ENCODE results near the gene MAST2. TPM values are rescaled to one million over a fixed set of nuclear protein-coding genes. Genes with fewer than 3 reads are reported as not detected.
A peak's percentile ranks its signal among the peaks of the same experiment; 100 is the strongest.
"Not testable (repeated sequence)": the region's sequence is repeated elsewhere in the genome, so short reads cannot be mapped to it uniquely, and the experiment has no call there.

Gene MAST2
- total RNA-seq, 1 donor from 2014 or later: 45.2 TPM

- FAIRE-seq: no peak
- DNase-seq (ENCODE audit: low spot score in 2 of 2): no peak
Measured at GRCh38 chr1:45806129-45806528, 2.7 kb downstream of the MAST2 start.

- DNase-seq (ENCODE audit: low spot score in 2 of 2): no peak
- FAIRE-seq: no peak
Measured at GRCh38 chr1:45809761-45810160, 6.3 kb downstream of the MAST2 start.

GRCh38 chr1:45814776-45815175 is 11.4 kb downstream of the MAST2 start:
- no peak for FAIRE-seq
- DNase-seq (ENCODE audit: low spot score in 2 of 2): no peak

GRCh38 chr1:45815667-45816458 is 12.5 kb downstream of the MAST2 start:
- no peak for DNase-seq (ENCODE audit: low spot score in 2 of 2)
- no peak for FAIRE-seq

GRCh38 chr1:45820173-45820572 is 16.8 kb downstream of the MAST2 start:
- FAIRE-seq (no peak), DNase-seq (ENCODE audit: low spot score in 2 of 2) (no peak)

GRCh38 chr1:45820788-45821187 is 17.4 kb downstream of the MAST2 start:
- DNase-seq (ENCODE audit: low spot score in 2 of 2): no peak
- FAIRE-seq: no peak

GRCh38 chr1:45822644-45823043 is 19.2 kb downstream of the MAST2 start:
- DNase-seq (ENCODE audit: low spot score in 2 of 2) (no peak), FAIRE-seq (no peak)

GRCh38 chr1:45824607-45825006 is 21.2 kb downstream of the MAST2 start:
- FAIRE-seq: no peak
- DNase-seq (ENCODE audit: low spot score in 2 of 2): no peak

- FAIRE-seq: no peak
- DNase-seq (ENCODE audit: low spot score in 2 of 2): no peak
Measured at GRCh38 chr1:45827256-45827655, 23.8 kb downstream of the MAST2 start.

- no peak for DNase-seq (ENCODE audit: low spot score in 2 of 2)
- FAIRE-seq: no peak
Measured at GRCh38 chr1:45828841-45829240, 25.4 kb downstream of the MAST2 start.

GRCh38 chr1:45833361-45833760 is 29.9 kb downstream of the MAST2 start:
- FAIRE-seq (no peak), DNase-seq (ENCODE audit: low spot score in 2 of 2) (no peak)

GRCh38 chr1:45834689-45835088 is 31.3 kb downstream of the MAST2 start:
- DNase-seq (ENCODE audit: low spot score in 2 of 2) (no peak), FAIRE-seq (no peak)

GRCh38 chr1:45836451-45836850 is 33.0 kb downstream of the MAST2 start:
- no peak for DNase-seq (ENCODE audit: low spot score in 2 of 2)
- FAIRE-seq: no peak

- FAIRE-seq; DNase-seq (ENCODE audit: low spot score in 2 of 2): not testable (repeated sequence)
Measured at GRCh38 chr1:45836861-45837260, 33.4 kb downstream of the MAST2 start.

- DNase-seq (ENCODE audit: low spot score in 2 of 2): not testable (repeated sequence)
- peak; percentile 37 for FAIRE-seq
Measured at GRCh38 chr1:45838322-45838721, 34.9 kb downstream of the MAST2 start.

- FAIRE-seq: no peak
Measured at GRCh38 chr1:45840704-45841103, 37.3 kb downstream of the MAST2 start.

GRCh38 chr1:45842786-45843185 is 39.4 kb downstream of the MAST2 start:
- FAIRE-seq (peak; percentile 23), DNase-seq (ENCODE audit: low spot score in 2 of 2) (no peak)

More at GRCh38 chr1:45840704-45841103, 37.3 kb downstream of the MAST2 start:
- DNase-seq (ENCODE audit: low spot score in 2 of 2): no peak

GRCh38 chr1:45843474-45843905 is 40.1 kb downstream of the MAST2 start:
- no peak for DNase-seq (ENCODE audit: low spot score in 2 of 2)
- no peak for FAIRE-seq

- DNase-seq (ENCODE audit: low spot score in 2 of 2); FAIRE-seq: not testable (repeated sequence)
Measured at GRCh38 chr1:45844000-45844399, 40.6 kb downstream of the MAST2 start.

GRCh38 chr1:45846931-45847330 is 43.5 kb downstream of the MAST2 start:
- no peak for FAIRE-seq

GRCh38 chr1:45848097-45848496 is 44.7 kb downstream of the MAST2 start:
- no peak for FAIRE-seq
- no peak for DNase-seq (ENCODE audit: low spot score in 2 of 2)

More at GRCh38 chr1:45846931-45847330, 43.5 kb downstream of the MAST2 start:
- DNase-seq (ENCODE audit: low spot score in 2 of 2): no peak

GRCh38 chr1:45848714-45849113 is 45.3 kb downstream of the MAST2 start:
- FAIRE-seq (no peak), DNase-seq (ENCODE audit: low spot score in 2 of 2) (no peak)
